ENCODE results near the gene GPS1. TPM values are rescaled to one million over a fixed set of nuclear protein-coding genes. Genes with fewer than 3 reads are reported as not detected.

Gene GPS1
- total RNA-seq, 2 donors from 2014 or later = 112 to 114 TPM

Other genes with a start within 250 kb of the GPS1 start
- not detected for gene GCGR, start 247.7 kb upstream of the GPS1 start, total RNA-seq
- gene MCRIP1, start 218.6 kb upstream of the GPS1 start, total RNA-seq = 100 to 1,000 TPM in 1 of 2 donors, 10 to 100 TPM in 1; 83.9 to 104 TPM
- not detected for gene PPP1R27, start 216.8 kb upstream of the GPS1 start, total RNA-seq
- gene P4HB, start 191.4 kb upstream of the GPS1 start, total RNA-seq = 100 to 1,000 TPM; 691 to 774 TPM
- 100 to 1,000 TPM; 874 to 929 TPM for gene ARHGDIA, start 180.6 kb upstream of the GPS1 start, total RNA-seq
- gene ALYREF, start 160.3 kb upstream of the GPS1 start, total RNA-seq = 100 to 1,000 TPM; 159 to 302 TPM
- gene ANAPC11, start 160.2 kb upstream of the GPS1 start, total RNA-seq = 100 to 1,000 TPM in 1 of 2 donors, 10 to 100 TPM in 1; 81.3 to 112 TPM
- under 1 TPM; 0.17 to 0.50 TPM for gene NPB, start 149.7 kb upstream of the GPS1 start, total RNA-seq
- gene PCYT2, start 140.5 kb upstream of the GPS1 start, total RNA-seq = 10 to 100 TPM; 30.4 to 36.5 TPM
- gene SIRT7, start 133.7 kb upstream of the GPS1 start, total RNA-seq = 10 to 100 TPM; 69.4 to 77.6 TPM
- gene MAFG, start 124.2 kb upstream of the GPS1 start, total RNA-seq = 10 to 100 TPM; 26.7 to 49.4 TPM
- gene PYCR1, start 114.6 kb upstream of the GPS1 start, total RNA-seq = 10 to 100 TPM; 18.3 to 56.1 TPM
- gene MYADML2, start 104.7 kb upstream of the GPS1 start, total RNA-seq = not detected
- under 1 TPM in 1 of 2 donors, not detected in 1; 0.17 TPM for gene NOTUM, start 90.7 kb upstream of the GPS1 start, total RNA-seq
- 10 to 100 TPM; 21.6 to 46.8 TPM for gene ASPSCR1, start 74.3 kb upstream of the GPS1 start, total RNA-seq
- gene CENPX, start 29.0 kb upstream of the GPS1 start, total RNA-seq = 100 to 1,000 TPM in 1 of 2 donors, 10 to 100 TPM in 1; 82.6 to 174 TPM
- gene LRRC45, start 28.6 kb upstream of the GPS1 start, total RNA-seq = 10 to 100 TPM; 16.1 to 42.3 TPM
- gene RAC3, start 20.2 kb upstream of the GPS1 start, total RNA-seq = 1 to 10 TPM; 3.0 to 6.1 TPM
- 100 to 1,000 TPM in 1 of 2 donors, 10 to 100 TPM in 1; 95.7 to 136 TPM for gene DCXR, start 14.2 kb upstream of the GPS1 start, total RNA-seq
- gene RFNG, start 87 bp upstream of the GPS1 start, total RNA-seq = 10 to 100 TPM; 18.2 to 23.1 TPM
- 100 to 1,000 TPM; 125 to 196 TPM for gene DUS1L, start 13.9 kb downstream of the GPS1 start, total RNA-seq
- gene FASN, start 46.3 kb downstream of the GPS1 start, total RNA-seq = 100 to 1,000 TPM; 195 to 451 TPM
- 10 to 100 TPM; 34.0 to 82.2 TPM for gene CCDC57, start 160.9 kb downstream of the GPS1 start, total RNA-seq
- gene SLC16A3, start 177.1 kb downstream of the GPS1 start, total RNA-seq = 100 to 1,000 TPM; 241 to 534 TPM
- gene CSNK1D, start 221.8 kb downstream of the GPS1 start, total RNA-seq = 100 to 1,000 TPM; 160 to 215 TPM